Measurements from ENCODE around the gene MAMDC2.

Gene MAMDC2

GRCh38 chr9:70127540-70128416 is 84.1 kb downstream of the MAMDC2 start:
- no peak for DNase-seq (ENCODE audit: low spot score)
- POLR2A ChIA-PET (ENCODE audit: low non-redundant PET): no interaction called here
- no peak for TF ChIP-seq CTCF (conservative IDR thresholded peaks at IDR 0.05; ENCODE audit: low read depth)
- H3K27ac ChIP-seq: no peak overlapping the region
- CTCF ChIA-PET: interaction anchor here (0.7 kb wide), 2 partner anchors 65 to 163 kb away, joined by 3 to 4 read pairs; no protein-coding TSS in a partner anchor

GRCh38 chr9:70130266-70130665 is 86.6 kb downstream of the MAMDC2 start:
- TF ChIP-seq CTCF (conservative IDR thresholded peaks at IDR 0.05; ENCODE audit: low read depth): no peak
- ChIA-PET POLR2A (ENCODE audit: low non-redundant PET) (no interaction called here), CTCF (interaction anchor here (0.8 kb wide), 1 partner anchor 13 kb away, joined by 3 read pairs; no protein-coding TSS in a partner anchor)
- H3K27ac ChIP-seq: no peak overlapping the region
- DNase-seq (ENCODE audit: low spot score): no peak

DNA sequence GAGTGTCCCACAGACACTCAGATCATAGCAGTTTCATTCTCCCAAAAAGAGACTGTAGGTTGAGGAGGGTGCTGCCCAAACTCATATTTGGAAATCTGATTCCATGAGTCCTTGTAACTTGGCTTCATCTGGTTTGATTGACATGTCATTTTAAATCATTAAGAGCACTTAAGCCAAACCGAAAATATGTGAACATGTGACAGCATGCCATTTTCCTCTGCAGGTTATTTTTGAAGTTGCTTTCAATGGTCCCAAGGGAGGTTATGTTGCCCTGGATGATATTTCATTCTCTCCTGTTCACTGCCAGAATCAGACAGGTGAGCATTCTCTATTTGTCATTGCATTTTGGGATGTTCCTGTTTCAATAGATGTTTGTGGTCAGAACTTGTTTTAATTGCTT is 87.6 kb downstream of the MAMDC2 start:
- no peak overlapping the region for H3K27ac ChIP-seq
- ChIA-PET POLR2A (ENCODE audit: low non-redundant PET) (no interaction called here), CTCF (interaction anchor here (0.6 to 1.0 kb wide), 3 partner anchors 14 to 159 kb away, joined by 3 to 4 read pairs (median 3); no protein-coding TSS in a partner anchor)
- peak; percentile 42 for DNase-seq (ENCODE audit: low spot score)
- TF ChIP-seq CTCF (conservative IDR thresholded peaks at IDR 0.05; ENCODE audit: low read depth): no peak

- ChIA-PET CTCF (interaction anchor here (0.9 to 1.0 kb wide), 2 partner anchors 20 to 22 kb away, joined by 3 read pairs; no protein-coding TSS in a partner anchor), POLR2A (ENCODE audit: low non-redundant PET) (no interaction called here)
- TF ChIP-seq CTCF (conservative IDR thresholded peaks at IDR 0.05; ENCODE audit: low read depth): no peak
- H3K27ac ChIP-seq: no peak overlapping the region
- no peak for DNase-seq (ENCODE audit: low spot score)
Observed at GRCh38 chr9:70133253-70134208, 89.9 kb downstream of the MAMDC2 start.

- no peak for TF ChIP-seq CTCF (conservative IDR thresholded peaks at IDR 0.05; ENCODE audit: low read depth)
- CTCF ChIA-PET: interaction anchor here (0.6 to 1.0 kb wide), 2 partner anchors 21 to 162 kb away, joined by 3 to 6 read pairs; no protein-coding TSS in a partner anchor
- no peak overlapping the region for H3K27ac ChIP-seq
- DNase-seq (ENCODE audit: low spot score): no peak
- POLR2A ChIA-PET (ENCODE audit: low non-redundant PET): no interaction called here
Observed at GRCh38 chr9:70134360-70134759, 90.7 kb downstream of the MAMDC2 start.

DNA sequence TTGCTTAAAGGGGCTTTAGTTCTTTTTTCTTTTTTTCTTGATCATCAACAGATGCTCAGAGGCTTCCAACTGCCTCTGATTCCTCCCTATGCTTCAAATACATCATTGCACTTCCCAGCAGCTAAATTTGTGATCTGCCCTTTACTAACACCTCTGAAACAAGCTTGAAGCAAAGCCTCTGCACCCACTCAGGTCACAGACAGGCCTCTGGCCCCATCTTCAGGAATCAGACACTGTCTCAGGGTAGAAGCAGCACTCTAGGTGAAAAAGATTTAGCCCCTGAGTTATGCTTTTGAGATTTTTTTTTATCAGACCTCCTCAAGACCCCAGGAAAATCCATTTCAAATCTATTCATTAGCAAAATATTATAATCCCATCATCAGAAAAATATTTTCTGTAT is 91.5 kb downstream of the MAMDC2 start:
- DNase-seq (ENCODE audit: low spot score): no peak
- ChIA-PET CTCF (interaction anchor here (0.7 to 1.4 kb wide), 3 partner anchors 93 to 172 kb away, joined by 3 read pairs; partner anchors contain the start of gene SMC5), POLR2A (ENCODE audit: low non-redundant PET) (interaction anchor here (0.6 kb wide), 1 partner anchor 217 kb away, joined by 3 read pairs; no protein-coding TSS in a partner anchor)
- no peak for TF ChIP-seq CTCF (conservative IDR thresholded peaks at IDR 0.05; ENCODE audit: low read depth)
- H3K27ac ChIP-seq: no peak overlapping the region
